Limb (tissue), 2 donors: ENCODE measurements around the gene GRID2.

ENCODE experiments used
- DNase-seq, 2 donors: peaks; one replicate each; pipeline ENCODE4 v3.0.0-alpha.2; 2016; ENCODE audit errors: extremely low spot score in 2 of 2

The GRID2 gene

GRCh38 chr4:93501244-93501643, 1197.5 kb downstream of the GRID2 start:
- DNase-seq = no peak

GRCh38 chr4:93501946-93502345, 1198.2 kb downstream of the GRID2 start:
- no peak for DNase-seq

GRCh38 chr4:93502991-93503390, 1199.2 kb downstream of the GRID2 start:
- DNase-seq = no peak

GRCh38 chr4:93513851-93514250, 1210.1 kb downstream of the GRID2 start:
- no peak for DNase-seq

GRCh38 chr4:93515208-93515607, 1211.4 kb downstream of the GRID2 start:
- DNase-seq = no peak

- DNase-seq = no peak
These were observed 1226.1 kb downstream of the GRID2 start for GRCh38 chr4:93529692-93530372.

- no peak for DNase-seq
These were observed 1228.5 kb downstream of the GRID2 start for GRCh38 chr4:93532234-93532633.

- no peak for DNase-seq
These were observed 1236.8 kb downstream of the GRID2 start for GRCh38 chr4:93540562-93540961.

GRCh38 chr4:93561842-93562241, 1258.1 kb downstream of the GRID2 start:
- DNase-seq = no peak

GRCh38 chr4:93568758-93569157, 1265.0 kb downstream of the GRID2 start:
- DNase-seq = no peak

GRCh38 chr4:93573285-93573684, 1269.5 kb downstream of the GRID2 start:
- DNase-seq = no peak

GRCh38 chr4:93578942-93579341, 1275.2 kb downstream of the GRID2 start:
- DNase-seq = no peak

GRCh38 chr4:93605163-93605562, 1301.4 kb downstream of the GRID2 start:
- DNase-seq = no peak

- DNase-seq = no peak
These were observed 1313.8 kb downstream of the GRID2 start for GRCh38 chr4:93617606-93618005.

GRCh38 chr4:93633721-93634120, 1330.0 kb downstream of the GRID2 start:
- no peak for DNase-seq

GRCh38 chr4:93635943-93636342, 1332.2 kb downstream of the GRID2 start:
- DNase-seq = no peak

GRCh38 chr4:93645120-93645519, 1341.4 kb downstream of the GRID2 start:
- DNase-seq = no peak

- DNase-seq = no peak
These were observed 1342.6 kb downstream of the GRID2 start for GRCh38 chr4:93646233-93646930.

GRCh38 chr4:93648258-93648657, 1344.5 kb downstream of the GRID2 start:
- no peak for DNase-seq

GRCh38 chr4:93649828-93650227, 1346.1 kb downstream of the GRID2 start:
- no peak for DNase-seq

GRCh38 chr4:93654211-93654610, 1350.4 kb downstream of the GRID2 start:
- DNase-seq = no peak

GRCh38 chr4:93657527-93657926, 1353.8 kb downstream of the GRID2 start:
- no peak for DNase-seq

GRCh38 chr4:93658443-93658842, 1354.7 kb downstream of the GRID2 start:
- DNase-seq = no peak
